HUES6 (cell line): ENCODE measurements around the gene NLRP3.

Source experiments
- H3K27ac ChIP-seq: 2 replicates; pipeline ENCODE4 v1.7.0; 2013; ENCODE audit warnings: low read depth, mild to moderate bottlenecking, low read length, inconsistent platforms
- H3K27me3 ChIP-seq: 2 replicates; pipeline ENCODE4 v1.6.1; 2013; ENCODE audit warnings: low read length; ENCODE audit not compliant: control insufficient read depth, insufficient read depth
- H3K36me3 ChIP-seq: 2 replicates; pipeline ENCODE4 v1.6.1; 2013; ENCODE audit warnings: low read length; ENCODE audit not compliant: control insufficient read depth, insufficient read depth
- H3K4me1 ChIP-seq: 2 replicates; pipeline ENCODE4 v1.6.1; 2013; ENCODE audit warnings: low read length; ENCODE audit not compliant: control insufficient read depth, insufficient read depth
- H3K4me3 ChIP-seq: 2 replicates; pipeline ENCODE4 v1.5.1; 2013; ENCODE audit warnings: low read depth, low read length
- H3K9ac ChIP-seq: one replicate; pipeline ENCODE4 v1.6.1; 2013; ENCODE audit warnings: mild to moderate bottlenecking, low read length
- H3K9me3 ChIP-seq: 2 replicates; pipeline ENCODE4 v1.6.1; 2013; ENCODE audit warnings: low read depth, low read length; ENCODE audit not compliant: control insufficient read depth, insufficient read depth

Gene NLRP3

DNA sequence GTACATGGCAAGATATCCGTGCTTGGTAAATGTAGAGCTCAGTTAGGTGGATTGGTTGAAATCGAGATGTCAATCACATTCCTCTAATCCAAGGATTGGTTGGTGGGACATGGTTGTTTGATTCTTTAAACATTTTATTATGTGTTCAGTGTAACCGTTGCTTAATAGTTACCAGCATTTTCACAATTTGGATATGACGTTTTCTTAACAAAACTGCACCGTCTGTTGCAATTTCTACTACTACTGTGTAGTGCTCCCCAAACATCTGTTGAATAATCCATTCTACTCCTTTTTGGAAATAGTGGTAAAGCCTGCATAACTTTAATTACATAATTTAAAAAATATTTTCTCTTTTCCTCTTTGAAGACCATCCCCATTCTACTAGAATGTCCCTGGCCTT is 25.6 kb downstream of the NLRP3 start:
- no peaks in the 10 kb centered on the region for H3K27me3 ChIP-seq
- no peaks in the 10 kb centered on the region for H3K4me1 ChIP-seq
- no peak overlapping the region for H3K27ac ChIP-seq
- no peak overlapping the region for H3K4me3 ChIP-seq
- H3K9me3 ChIP-seq: no peaks in the 10 kb centered on the region
- H3K36me3 ChIP-seq: no peaks in the 10 kb centered on the region
- no peak overlapping the region for H3K9ac ChIP-seq

GRCh38 chr1:247442164-247442563 is 26.2 kb downstream of the NLRP3 start:
- Histone ChIP-seq H3K9me3 (no peaks in the 10 kb centered on the region), H3K27ac (no peak overlapping the region), H3K27me3 (no peaks in the 10 kb centered on the region), H3K36me3 (no peaks in the 10 kb centered on the region), H3K4me1 (no peaks in the 10 kb centered on the region), H3K9ac (no peak overlapping the region), H3K4me3 (no peak overlapping the region)

DNA sequence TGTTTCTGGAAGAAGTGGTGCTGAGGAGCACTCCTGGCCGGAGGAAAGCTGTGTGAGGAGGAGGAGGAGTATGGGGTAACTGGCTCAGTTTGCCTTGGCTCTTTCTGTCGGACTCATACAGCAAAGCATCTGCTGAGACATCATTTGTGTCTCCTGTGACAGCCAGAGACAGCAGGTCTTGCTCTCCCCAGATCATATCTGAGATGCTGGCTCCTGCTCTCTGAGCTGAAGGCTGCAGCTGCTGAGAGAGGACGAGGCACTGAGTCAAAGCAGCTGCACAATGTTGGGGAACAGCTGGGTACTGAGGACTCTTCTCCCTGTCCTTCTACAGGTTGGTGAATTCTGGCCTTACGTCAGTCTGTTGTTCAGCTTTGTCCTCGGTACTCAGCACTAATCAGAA is 27.7 kb downstream of the NLRP3 start:
- Histone ChIP-seq H3K4me3 (no peak overlapping the region), H3K9ac (no peak overlapping the region), H3K4me1 (no peaks in the 10 kb centered on the region), H3K27ac (no peak overlapping the region), H3K27me3 (no peaks in the 10 kb centered on the region), H3K36me3 (no peaks in the 10 kb centered on the region), H3K9me3 (no peaks in the 10 kb centered on the region)

DNA sequence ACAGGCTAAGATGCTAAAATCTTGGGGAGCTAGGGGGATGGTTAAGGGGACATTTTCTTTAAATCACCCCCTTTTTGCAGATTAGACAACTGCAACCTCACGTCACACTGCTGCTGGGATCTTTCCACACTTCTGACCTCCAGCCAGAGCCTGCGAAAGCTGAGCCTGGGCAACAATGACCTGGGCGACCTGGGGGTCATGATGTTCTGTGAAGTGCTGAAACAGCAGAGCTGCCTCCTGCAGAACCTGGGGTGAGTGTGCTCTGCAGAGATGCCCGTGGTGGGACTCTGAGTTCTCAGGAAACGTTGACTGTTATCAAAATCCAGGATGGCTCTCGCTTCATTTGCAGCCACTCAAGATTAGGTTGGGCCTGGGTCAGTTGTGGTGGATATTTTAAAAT is 28.6 kb downstream of the NLRP3 start:
- Histone ChIP-seq H3K27me3 (no peaks in the 10 kb centered on the region), H3K4me1 (no peaks in the 10 kb centered on the region), H3K36me3 (no peaks in the 10 kb centered on the region), H3K9ac (no peak overlapping the region), H3K27ac (no peak overlapping the region), H3K9me3 (no peaks in the 10 kb centered on the region), H3K4me3 (no peak overlapping the region)

DNA sequence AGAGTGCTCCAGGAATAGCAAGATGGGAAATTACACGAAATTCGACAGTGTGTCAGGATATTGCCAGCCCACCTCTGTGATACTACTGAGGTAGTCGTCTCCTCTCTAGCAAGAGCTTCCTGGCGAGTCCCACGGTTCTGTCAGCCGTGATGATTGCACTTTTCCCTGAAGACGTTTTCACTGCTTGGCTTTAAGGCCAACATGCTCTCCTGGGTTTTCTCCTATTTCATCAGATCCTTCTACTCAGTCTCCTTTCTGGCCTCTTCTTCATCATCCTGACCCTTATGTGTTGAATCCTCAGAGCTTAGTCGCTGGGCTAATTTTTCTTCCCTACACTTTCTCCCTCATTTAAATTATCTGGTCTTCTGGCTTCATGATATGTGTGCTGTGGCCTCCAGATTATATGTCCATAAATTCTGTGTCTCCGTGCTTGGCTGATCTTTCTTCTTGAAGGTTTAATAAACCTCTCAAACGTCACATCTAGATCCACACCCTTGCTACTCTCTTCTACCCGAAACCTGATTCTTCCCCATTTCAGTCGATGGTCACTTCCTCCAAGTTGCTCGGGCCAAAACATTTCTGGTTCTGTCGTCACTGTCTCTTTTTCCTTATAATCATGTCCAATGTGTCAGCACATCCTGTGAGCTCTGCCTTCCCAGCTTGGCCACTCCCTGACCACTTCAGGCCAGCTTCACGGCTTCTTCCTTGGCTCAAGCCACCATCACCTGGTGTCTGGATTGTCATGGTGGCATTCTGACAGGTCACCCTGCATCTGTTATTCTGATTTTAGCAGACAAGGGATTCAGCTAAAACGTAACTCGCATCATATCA is 29.8 kb downstream of the NLRP3 start:
- no peaks in the 10 kb centered on the region for H3K4me1 ChIP-seq
- H3K36me3 ChIP-seq: no peaks in the 10 kb centered on the region
- no peaks in the 10 kb centered on the region for H3K9me3 ChIP-seq
- H3K27me3 ChIP-seq: no peaks in the 10 kb centered on the region
- H3K4me3 ChIP-seq: no peak overlapping the region
- no peak overlapping the region for H3K9ac ChIP-seq
- no peak overlapping the region for H3K27ac ChIP-seq

GRCh38 chr1:247447162-247447909 is 31.4 kb downstream of the NLRP3 start:
- Histone ChIP-seq H3K9ac (no peak overlapping the region), H3K27ac (no peak overlapping the region), H3K4me3 (peak overlapping the region; percentile 55)

DNA sequence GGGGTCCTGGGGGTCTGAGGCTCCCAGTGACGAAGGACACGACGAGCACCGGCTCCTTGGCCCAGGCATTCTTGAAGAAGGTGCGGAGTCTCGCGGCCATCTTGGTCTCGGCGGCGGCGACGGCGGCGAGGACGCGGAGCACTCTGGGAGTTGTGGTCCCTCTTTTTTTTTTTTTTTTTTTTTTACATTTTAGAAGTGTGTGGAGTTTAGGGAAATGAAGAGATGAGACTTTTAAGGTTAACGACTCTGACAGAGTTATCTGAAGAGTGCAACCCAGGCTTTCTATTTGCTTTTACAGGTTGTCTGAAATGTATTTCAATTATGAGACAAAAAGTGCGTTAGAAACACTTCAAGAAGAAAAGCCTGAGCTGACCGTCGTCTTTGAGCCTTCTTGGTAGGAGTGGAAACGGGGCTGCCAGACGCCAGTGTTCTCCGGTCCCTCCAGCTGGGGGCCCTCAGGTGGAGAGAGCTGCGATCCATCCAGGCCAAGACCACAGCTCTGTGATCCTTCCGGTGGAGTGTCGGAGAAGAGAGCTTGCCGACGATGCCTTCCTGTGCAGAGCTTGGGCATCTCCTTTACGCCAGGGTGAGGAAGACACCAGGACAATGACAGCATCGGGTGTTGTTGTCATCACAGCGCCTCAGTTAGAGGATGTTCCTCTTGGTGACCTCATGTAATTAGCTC is 32.3 kb downstream of the NLRP3 start:
- Histone ChIP-seq H3K36me3 (no peaks in the 10 kb centered on the region), H3K4me3 (peak overlapping the region; percentile 55), H3K9ac (no peak overlapping the region), H3K4me1 (no peaks in the 10 kb centered on the region), H3K27me3 (no peaks in the 10 kb centered on the region), H3K9me3 (no peaks in the 10 kb centered on the region), H3K27ac (0 out of 2 replicates have a peak overlapping the region, but pooled peaks have one; percentile 50)

More at GRCh38 chr1:247447162-247447909, 31.4 kb downstream of the NLRP3 start:
- no peaks in the 10 kb centered on the region for H3K36me3 ChIP-seq
- no peaks in the 10 kb centered on the region for H3K27me3 ChIP-seq
- H3K4me1 ChIP-seq: no peaks in the 10 kb centered on the region
- no peaks in the 10 kb centered on the region for H3K9me3 ChIP-seq

DNA sequence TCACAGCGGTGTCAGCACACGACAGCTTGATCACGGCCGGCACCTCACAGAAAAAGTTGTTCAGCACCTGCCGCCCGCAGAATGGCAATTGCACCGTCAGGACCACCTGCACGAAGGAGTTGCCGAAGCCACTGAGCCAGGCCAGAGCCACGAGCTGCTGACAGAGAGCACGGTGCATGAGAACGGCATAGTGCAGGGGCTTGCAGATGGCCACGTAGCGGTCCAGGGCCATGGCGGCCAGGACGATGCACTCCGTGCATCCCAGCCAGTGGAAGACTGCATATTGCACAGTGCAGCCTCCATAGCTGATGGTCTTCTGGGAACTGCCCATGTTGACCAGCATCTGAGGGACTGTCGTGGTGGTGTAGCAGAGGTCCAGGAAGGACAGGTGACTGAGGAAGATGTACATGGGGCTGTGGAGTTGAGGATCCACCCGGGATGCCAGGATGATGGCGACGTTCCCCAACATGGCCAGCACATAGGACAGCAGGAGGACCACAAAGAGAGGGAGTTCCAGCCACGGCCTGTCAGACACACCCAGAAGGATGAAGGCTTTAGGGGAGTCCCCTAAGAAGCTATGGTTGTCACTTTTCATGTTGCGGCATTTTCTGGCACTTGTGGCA is 35.5 kb downstream of the NLRP3 start:
- H3K4me1 ChIP-seq: peaks cover 3% of the 10 kb centered on the region; the same call in 1 of the 2 replicates
- H3K9ac ChIP-seq: no peak overlapping the region
- no peaks in the 10 kb centered on the region for H3K9me3 ChIP-seq
- no peak overlapping the region for H3K27ac ChIP-seq
- H3K27me3 ChIP-seq: no peaks in the 10 kb centered on the region
- no peak overlapping the region for H3K4me3 ChIP-seq
- no peaks in the 10 kb centered on the region for H3K36me3 ChIP-seq

- H3K4me3 ChIP-seq: no peak overlapping the region
- H3K27me3 ChIP-seq: no peaks in the 10 kb centered on the region
- no peak overlapping the region for H3K27ac ChIP-seq
- peaks cover 3% of the 10 kb centered on the region; the same call in 1 of the 2 replicates for H3K4me1 ChIP-seq
- no peaks in the 10 kb centered on the region for H3K36me3 ChIP-seq
- H3K9me3 ChIP-seq: no peaks in the 10 kb centered on the region
- no peak overlapping the region for H3K9ac ChIP-seq
Observed at GRCh38 chr1:247452447-247453039, 36.6 kb downstream of the NLRP3 start.

DNA sequence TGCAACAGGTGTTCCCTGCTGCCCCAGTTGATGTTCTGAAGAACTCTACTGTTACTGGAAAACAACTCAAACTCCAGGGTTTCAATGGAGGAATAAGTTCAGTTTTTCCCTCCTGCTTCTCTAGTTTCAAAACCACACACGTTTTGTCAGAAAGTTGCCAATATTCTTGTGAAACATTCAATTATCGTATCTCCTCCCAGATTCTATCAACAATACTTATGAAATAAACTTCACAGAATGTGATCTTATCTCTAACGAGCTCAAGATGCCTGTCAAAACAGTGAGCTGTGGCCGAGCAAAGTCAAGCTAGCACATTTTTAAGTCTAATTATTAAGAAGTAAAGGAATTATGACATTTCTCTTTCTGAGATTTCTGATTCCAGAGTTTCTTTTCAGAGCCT is 37.3 kb downstream of the NLRP3 start:
- Histone ChIP-seq H3K4me1 (peaks cover 3% of the 10 kb centered on the region; the same call in 1 of the 2 replicates), H3K36me3 (no peaks in the 10 kb centered on the region), H3K9me3 (no peaks in the 10 kb centered on the region), H3K4me3 (no peak overlapping the region), H3K27me3 (no peaks in the 10 kb centered on the region), H3K9ac (no peak overlapping the region), H3K27ac (no peak overlapping the region)
